K562 (cell line): ENCODE measurements around the gene ZP1. TPM values are rescaled to one million over a fixed set of nuclear protein-coding genes. Genes with fewer than 3 reads are reported as not detected.

Experiments
- CCNT2 ChIP-seq: IDR thresholded peaks from 2 replicates; pipeline ENCODE4 v1.6.1; 2011; ENCODE audit warnings: borderline replicate concordance, low read depth, mild to moderate bottlenecking, moderate library complexity, mixed read lengths, low read length; ENCODE audit not compliant: insufficient read length; ENCODE audit errors: extremely low read depth
- ETS2 ChIP-seq: IDR thresholded peaks from 2 replicates; pipeline ENCODE4 v1.6.1; 2016; ENCODE audit warnings: borderline replicate concordance, missing genetic modification characterization, mild to moderate bottlenecking, moderate library complexity, missing compliant biosample characterization; ENCODE audit not compliant: poor library complexity, severe bottlenecking
- MAFG ChIP-seq: fragments of 450-650 bp; conservative IDR thresholded peaks from 2 replicates; pipeline ENCODE4 v1.6.1; 2016; ENCODE audit warnings: missing genetic modification characterization, missing compliant biosample characterization
- MYNN ChIP-seq, 2 experiments: sonication (generic); formaldehyde crosslinking in 1 of 2; IDR thresholded peaks; 2 replicates each; pipeline versions ENCODE4 v1.5.0 to v1.6.1; 2016 to 2020; ENCODE audit warnings: antibody characterized with exemption in 1 of 2, missing genetic modification reagents in 1 of 2
- RFX1 ChIP-seq: fragments of 450-650 bp; IDR thresholded peaks from 2 replicates; pipeline ENCODE4 v1.6.1; 2016; ENCODE audit warnings: mild to moderate bottlenecking, moderate library complexity
- TBP ChIP-seq: optimal IDR thresholded peaks from 2 replicates; pipeline ENCODE3; 2011; ENCODE audit warnings: low read depth, low read length, improper control_type of control experiment
- TCFL5 ChIP-seq: fragments of 250-450 bp; sonication (Bioruptor Pico); conservative IDR thresholded peaks from 2 replicates; pipeline ENCODE4 v1.6.1; 2021; ENCODE audit warnings: mild to moderate bottlenecking, moderate library complexity, matching md5 sums
- ZNF354B ChIP-seq: fragments of 250-450 bp; sonication (Bioruptor Pico); IDR thresholded peaks from 2 replicates; pipeline ENCODE4 v1.4.0; 2020
- polyA plus RNA-seq, 8 experiments: library from polyadenylated mRNA; depleted of rRNA in 4 of 8; stranded (reverse) in 5 of 8; unstranded in 3 of 8; fragments of >200 nt; fragmentation: Nextera tagmentation in 2 of 8; fragmentation: Illumina TruSeq in 1 of 8; extraction: Ambion mirVana in 2 of 8; extraction: Trizol in 1 of 8; gene quantifications; 2 replicates each; pipeline versions ENCODE4 v1.2.1 to v1.2.3, GENCODE V29; 2011 to 2014; ENCODE audit warnings: inconsistent platforms in 1 of 8, missing spikeins in 1 of 8
- total RNA-seq, 7 experiments: library from RNA; depleted of rRNA in 6 of 7; stranded (reverse); fragments of >200 nt in 6 of 7; fragmentation: Illumina TruSeq in 2 of 7; extraction: Trizol in 2 of 7; gene quantifications; 2 replicates each; pipeline versions ENCODE4 v1.2.1 to v1.2.3, GENCODE V29; 2011 to 2021; ENCODE audit warnings: low replicate concordance in 1 of 7
- TF ChIP-seq, protein P1 (sequence below): sonication (generic); formaldehyde crosslinking; IDR thresholded peaks from 2 replicates; pipeline ENCODE4 v1.8.0; 2023; ENCODE audit warnings: missing genetic modification reagents, mild to moderate bottlenecking, borderline replicate concordance

Gene ZP1
- total and polyA plus RNA-seq, 9 of the 15 experiments (the other 6 are each of a cell fraction or from before 2014, with no cell fraction given), result 0.11 to 0.15 TPM; not detected in 7

DNA sequence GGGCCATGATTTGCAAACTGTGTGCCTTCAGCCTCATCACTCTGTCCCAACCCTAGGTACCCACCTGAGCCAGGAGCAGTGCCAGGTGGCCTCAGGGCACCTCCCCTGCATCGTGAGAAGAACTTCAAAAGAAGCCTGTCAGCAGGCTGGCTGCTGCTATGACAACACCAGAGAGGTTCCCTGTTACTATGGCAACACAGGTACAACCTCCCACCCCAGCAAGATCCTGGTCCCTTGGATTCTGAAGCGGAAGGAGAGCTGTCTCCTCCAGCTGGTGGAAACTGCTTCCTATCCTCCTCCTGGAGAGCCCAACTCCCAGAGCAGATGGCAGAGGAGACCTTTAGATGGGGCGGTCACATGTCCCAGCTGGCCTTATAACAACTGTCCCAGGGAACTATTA, 2.9 kb downstream of the ZP1 start (continued):
- TF ChIP-seq, protein P1, sequence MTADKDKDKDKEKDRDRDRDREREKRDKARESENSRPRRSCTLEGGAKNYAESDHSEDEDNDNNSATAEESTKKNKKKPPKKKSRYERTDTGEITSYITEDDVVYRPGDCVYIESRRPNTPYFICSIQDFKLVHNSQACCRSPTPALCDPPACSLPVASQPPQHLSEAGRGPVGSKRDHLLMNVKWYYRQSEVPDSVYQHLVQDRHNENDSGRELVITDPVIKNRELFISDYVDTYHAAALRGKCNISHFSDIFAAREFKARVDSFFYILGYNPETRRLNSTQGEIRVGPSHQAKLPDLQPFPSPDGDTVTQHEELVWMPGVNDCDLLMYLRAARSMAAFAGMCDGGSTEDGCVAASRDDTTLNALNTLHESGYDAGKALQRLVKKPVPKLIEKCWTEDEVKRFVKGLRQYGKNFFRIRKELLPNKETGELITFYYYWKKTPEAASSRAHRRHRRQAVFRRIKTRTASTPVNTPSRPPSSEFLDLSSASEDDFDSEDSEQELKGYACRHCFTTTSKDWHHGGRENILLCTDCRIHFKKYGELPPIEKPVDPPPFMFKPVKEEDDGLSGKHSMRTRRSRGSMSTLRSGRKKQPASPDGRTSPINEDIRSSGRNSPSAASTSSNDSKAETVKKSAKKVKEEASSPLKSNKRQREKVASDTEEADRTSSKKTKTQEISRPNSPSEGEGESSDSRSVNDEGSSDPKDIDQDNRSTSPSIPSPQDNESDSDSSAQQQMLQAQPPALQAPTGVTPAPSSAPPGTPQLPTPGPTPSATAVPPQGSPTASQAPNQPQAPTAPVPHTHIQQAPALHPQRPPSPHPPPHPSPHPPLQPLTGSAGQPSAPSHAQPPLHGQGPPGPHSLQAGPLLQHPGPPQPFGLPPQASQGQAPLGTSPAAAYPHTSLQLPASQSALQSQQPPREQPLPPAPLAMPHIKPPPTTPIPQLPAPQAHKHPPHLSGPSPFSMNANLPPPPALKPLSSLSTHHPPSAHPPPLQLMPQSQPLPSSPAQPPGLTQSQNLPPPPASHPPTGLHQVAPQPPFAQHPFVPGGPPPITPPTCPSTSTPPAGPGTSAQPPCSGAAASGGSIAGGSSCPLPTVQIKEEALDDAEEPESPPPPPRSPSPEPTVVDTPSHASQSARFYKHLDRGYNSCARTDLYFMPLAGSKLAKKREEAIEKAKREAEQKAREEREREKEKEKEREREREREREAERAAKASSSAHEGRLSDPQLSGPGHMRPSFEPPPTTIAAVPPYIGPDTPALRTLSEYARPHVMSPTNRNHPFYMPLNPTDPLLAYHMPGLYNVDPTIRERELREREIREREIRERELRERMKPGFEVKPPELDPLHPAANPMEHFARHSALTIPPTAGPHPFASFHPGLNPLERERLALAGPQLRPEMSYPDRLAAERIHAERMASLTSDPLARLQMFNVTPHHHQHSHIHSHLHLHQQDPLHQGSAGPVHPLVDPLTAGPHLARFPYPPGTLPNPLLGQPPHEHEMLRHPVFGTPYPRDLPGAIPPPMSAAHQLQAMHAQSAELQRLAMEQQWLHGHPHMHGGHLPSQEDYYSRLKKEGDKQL (CRISPR knock-in tag), result no peak
- peak; percentile 93 for TF ChIP-seq MYNN (IDR thresholded peaks at IDR 0.05)
- no peak for TF ChIP-seq MYNN (CRISPR knock-in tag; IDR thresholded peaks at IDR 0.05)
- no peak for TF ChIP-seq ZNF354B (CRISPR knock-in tag)
- TF ChIP-seq TBP, result no peak
- TF ChIP-seq MAFG, result no peak
- TF ChIP-seq CCNT2, result no peak
- peak; percentile 93 for TF ChIP-seq RFX1
- TF ChIP-seq ETS2, result no peak
- TF ChIP-seq TCFL5 (CRISPR knock-in tag), result no peak
